GM11168 (cell line): ENCODE results near the gene NARS2.
"Not testable (repeated sequence)": the region's sequence is repeated elsewhere in the genome, so short reads cannot be mapped to it uniquely, and the experiment has no call there.

ENCODE experiments used
- in situ Hi-C: fragments of 300-500 bp; cut with MboI; formaldehyde crosslinking; loops from one replicate; pipeline ENCODE4 v1.12.0; 2022; ENCODE audit warnings: low sequenced_read_pairs; ENCODE audit not compliant: unreplicated experiment

Gene NARS2

GRCh38 chr11:78548911-78549590 lies 25.6 kb downstream of the NARS2 start:
- in situ Hi-C loops: no loop called here

DNA sequence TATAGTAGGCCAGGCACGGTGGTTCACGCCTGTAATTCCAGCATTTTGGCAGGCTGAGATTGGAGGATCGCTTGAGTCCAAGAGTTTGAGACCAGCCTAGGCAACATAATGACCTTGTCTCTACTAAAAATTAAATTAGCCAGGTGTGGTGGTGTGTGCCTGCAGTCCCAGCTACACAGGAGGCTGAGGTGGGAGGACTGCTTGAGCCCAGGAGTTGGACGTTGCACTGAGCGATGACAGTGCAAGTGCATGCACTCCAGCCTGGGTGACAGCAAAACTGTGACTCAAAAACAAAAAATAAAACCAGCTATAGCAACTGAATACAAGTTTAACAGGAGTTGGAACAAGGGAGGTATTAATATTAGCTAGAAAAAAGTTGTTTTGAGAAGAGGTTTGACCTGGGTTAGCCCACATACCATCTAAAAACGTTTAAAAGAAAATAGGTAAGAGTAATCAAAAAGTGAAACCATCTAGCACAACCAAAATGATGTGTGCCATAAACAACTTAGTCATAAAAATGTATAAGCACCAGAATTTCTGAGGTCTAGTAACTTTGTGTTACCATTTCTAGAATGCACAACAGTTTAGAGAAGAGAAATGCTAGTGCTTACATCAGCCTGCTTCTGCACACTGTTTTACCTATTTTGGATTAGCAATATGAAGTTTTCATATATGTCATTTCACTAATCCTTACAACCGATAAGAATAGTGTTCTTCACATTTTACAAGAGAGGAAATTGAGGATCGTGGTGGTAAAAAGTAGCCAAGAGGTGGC lies 26.5 kb downstream of the NARS2 start:
- in situ Hi-C loops: no loop called here

- in situ Hi-C loops: no loop called here
These were observed 32.7 kb downstream of the NARS2 start for GRCh38 chr11:78542007-78542406.

DNA sequence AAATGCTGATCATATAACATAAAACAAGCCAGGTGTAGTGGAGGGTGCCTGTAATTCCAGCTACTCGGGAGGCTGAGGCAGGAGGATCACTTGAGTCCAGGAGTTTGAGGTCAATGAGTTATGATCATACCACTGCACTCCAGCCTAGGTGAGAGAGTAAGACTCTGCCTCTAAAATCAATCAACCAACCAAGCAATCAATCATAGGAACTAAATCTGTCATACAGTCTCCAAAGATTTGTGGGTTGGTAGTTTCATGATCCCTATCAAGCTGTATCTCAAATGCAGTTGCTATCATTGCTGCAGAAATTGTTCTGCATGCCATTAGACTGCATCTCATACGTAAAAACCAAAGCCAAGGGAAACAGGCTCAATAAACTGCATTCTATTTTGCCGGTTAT lies 33.1 kb downstream of the NARS2 start:
- in situ Hi-C loops: no loop called here

DNA sequence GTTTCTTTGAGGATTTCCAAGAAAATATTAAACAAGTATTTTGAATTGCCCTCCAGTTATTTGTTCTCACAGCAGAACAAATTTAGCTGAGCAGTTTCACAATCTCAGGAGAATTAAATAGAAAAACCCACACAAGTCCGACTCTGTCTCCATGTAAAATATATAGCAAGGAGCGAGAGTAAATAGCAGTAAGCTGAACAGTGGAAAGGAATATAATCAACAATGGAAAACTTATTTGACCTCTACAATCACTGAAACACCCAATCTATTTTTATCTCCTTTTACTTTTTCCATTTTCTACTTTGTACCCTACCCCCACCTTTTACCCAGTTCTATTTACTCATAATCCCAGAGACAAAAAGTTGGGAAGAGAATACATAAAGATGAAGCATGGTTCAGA lies 34.4 kb downstream of the NARS2 start:
- in situ Hi-C loops: no loop called here

DNA sequence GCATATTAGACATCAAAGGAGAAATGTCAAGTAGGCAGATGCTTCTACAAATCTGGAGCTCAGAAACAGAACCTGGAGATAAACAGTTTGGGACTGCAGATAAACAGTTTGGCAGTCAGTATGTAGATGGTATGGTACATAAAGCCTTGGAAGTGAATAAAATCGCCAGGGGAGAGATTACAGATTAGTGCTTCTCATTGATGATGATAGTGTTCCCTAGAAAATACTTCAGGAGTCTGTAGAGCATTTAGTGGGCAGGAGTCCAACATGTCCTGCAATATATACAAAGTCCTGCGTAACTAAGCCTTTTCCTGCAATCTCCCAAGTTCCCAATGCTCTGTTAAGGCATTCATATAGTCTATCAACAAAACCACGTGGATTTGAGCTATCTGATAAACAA lies 35.2 kb downstream of the NARS2 start:
- in situ Hi-C loops: no loop called here

GRCh38 chr11:78536933-78537332 lies 37.7 kb downstream of the NARS2 start:
- in situ Hi-C loops: no loop called here

- in situ Hi-C loops: no loop called here
These were observed 38.7 kb downstream of the NARS2 start for GRCh38 chr11:78535920-78536319.

DNA sequence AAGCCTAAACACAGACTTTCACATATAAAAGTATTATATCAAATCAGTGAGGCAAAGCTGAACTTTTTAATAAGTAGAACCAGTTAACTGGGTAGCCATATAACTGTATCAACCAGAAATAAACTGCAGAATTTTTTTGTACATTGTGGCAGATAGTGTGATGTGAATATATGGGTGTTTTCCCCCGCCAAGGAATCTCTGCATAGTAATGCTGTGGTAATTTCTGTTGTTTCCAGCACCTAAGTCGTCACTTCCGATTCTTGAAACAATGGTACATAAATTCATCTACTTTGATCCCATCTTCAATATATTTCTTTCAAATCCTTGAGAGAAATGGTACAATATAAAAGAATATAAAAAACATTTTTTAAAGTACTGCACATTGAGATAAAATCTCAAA lies 39.6 kb downstream of the NARS2 start:
- in situ Hi-C loops: no loop called here

GRCh38 chr11:78533399-78533798 lies 41.3 kb downstream of the NARS2 start:
- in situ Hi-C loops: no loop called here

GRCh38 chr11:78532991-78533390 lies 41.7 kb downstream of the NARS2 start:
- in situ Hi-C loops: no loop called here

GRCh38 chr11:78526497-78527146 lies 48.0 kb downstream of the NARS2 start:
- in situ Hi-C loops: no loop called here

DNA sequence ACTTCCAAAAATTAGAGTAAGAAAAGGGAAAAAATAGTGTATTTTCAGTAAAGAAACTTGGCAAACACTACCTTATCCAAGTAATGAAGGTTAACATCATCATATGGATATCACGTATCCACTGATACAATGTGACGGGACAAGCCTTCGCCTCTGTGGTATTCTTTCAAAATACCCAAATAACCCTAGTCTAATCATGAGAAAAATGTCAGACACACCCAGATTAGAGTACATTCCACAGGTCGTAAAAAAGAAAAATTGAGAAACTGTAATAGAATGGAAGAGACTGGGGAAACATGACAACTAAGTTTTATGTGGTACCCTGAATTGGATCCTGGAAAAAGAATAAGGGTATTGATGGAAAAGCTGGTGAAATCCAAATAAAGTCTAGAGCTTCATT lies 48.9 kb downstream of the NARS2 start:
- in situ Hi-C loops: no loop called here

DNA sequence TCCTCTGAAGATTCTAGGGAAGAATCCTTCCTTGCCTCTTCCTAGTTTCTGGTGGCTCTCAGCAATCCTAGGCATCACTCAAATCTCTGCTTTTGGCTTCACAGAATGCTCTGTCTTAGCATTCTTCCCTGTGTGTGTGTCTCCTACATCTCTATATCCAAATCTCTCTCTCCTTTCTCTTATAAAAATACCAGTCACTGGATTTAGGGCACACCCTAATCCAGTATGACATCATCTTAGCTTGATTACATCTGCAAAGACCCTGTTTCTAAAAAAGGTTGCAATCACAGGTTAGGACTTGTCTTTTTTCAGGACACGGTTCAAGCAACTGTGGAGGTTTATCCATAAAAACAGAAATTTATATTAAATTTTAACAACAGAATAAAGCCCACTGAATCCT lies 54.4 kb downstream of the NARS2 start:
- in situ Hi-C loops: no loop called here

- in situ Hi-C loops: no loop called here
These were observed 58.4 kb downstream of the NARS2 start for GRCh38 chr11:78516281-78516680.

GRCh38 chr11:78514922-78515502 lies 59.7 kb downstream of the NARS2 start:
- in situ Hi-C loops: no loop called here

DNA sequence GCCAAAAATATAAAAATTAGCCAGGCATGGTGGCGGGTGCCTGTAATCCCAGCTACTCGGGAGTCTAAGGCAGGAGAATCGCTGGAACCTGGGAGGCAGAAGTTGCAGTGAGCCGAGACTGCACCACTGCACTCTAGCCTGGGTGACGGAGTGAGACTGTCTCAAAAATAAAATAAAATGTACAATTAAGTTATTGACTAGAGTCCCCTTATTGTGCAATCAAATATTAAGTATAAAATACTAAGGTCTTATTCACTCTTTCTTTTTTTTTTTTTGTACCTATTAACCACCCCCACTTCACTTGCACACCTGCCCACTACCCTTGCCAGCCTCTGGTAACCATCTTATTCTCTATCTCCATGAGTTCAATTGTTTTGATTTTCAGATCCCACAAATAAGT lies 61.6 kb downstream of the NARS2 start:
- in situ Hi-C loops: not testable (repeated sequence)

GRCh38 chr11:78510597-78510996 lies 64.1 kb downstream of the NARS2 start:
- in situ Hi-C loops: no loop called here

- in situ Hi-C loops: no loop called here
These were observed 64.6 kb downstream of the NARS2 start for GRCh38 chr11:78510025-78510596.

- in situ Hi-C loops: no loop called here
These were observed 70.0 kb downstream of the NARS2 start for GRCh38 chr11:78504708-78505107.

DNA sequence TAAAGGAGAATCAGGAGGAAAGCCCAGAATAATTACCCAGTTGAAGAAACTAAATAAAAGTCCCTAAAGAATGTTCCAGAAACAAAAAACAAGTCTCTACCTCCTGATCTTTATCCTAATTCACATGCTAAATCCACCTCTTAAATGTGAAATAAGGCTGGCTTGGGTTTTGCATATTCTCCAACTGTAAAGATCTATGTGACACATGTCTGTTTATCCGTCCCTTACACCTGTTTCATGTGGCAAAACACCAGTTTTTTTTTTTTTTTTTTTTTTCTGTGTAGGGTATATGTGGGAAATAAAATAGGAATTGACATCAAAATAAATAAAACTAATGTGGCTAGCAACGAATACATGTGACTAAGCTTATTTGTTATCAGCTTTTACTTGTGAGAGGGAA lies 70.5 kb downstream of the NARS2 start:
- in situ Hi-C loops: no loop called here
